NCI-H1092 treated with DMSO at 0.1 percent for 48 hours (cell line): ENCODE results near the gene TCF25.
"Not testable (repeated sequence)": the region's sequence is repeated elsewhere in the genome, so short reads cannot be mapped to it uniquely, and the experiment has no call there.

Experiments
- DNase-seq: peaks from one replicate; lab custom pipeline; 2025; lab: John Stamatoyannopoulos, UW

Gene TCF25

GRCh38 chr16:89873109-89873971 is at the start of gene TCF25:
TSS of gene TCF25 (plus strand) at chr16:89873592. CDS start at chr16:89873668, 76 bp downstream.
- peak; percentile 87 for DNase-seq

DNA sequence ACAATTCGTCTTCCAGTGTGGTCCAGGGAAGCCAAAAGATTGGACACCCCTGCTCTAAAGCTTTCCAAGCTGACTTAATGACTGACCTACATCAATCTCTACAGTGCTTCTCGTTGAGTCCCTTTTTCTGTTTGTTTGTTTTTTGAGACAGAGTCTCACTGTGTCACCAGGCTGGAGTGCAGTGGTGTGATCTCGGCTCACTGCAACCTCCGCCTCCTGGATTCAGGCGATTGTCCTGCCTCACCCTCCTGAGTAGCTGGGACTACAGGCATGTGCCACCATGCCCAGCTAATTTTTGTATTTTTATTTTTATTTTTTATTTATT is 49.6 kb upstream of the TCF25 start:
- DNase-seq = peak; percentile 38

GRCh38 chr16:89826531-89827382 is 46.6 kb upstream of the TCF25 start:
- no peak for DNase-seq

GRCh38 chr16:89827383-89828198 is 45.8 kb upstream of the TCF25 start:
- DNase-seq = peak; percentile 33

DNA sequence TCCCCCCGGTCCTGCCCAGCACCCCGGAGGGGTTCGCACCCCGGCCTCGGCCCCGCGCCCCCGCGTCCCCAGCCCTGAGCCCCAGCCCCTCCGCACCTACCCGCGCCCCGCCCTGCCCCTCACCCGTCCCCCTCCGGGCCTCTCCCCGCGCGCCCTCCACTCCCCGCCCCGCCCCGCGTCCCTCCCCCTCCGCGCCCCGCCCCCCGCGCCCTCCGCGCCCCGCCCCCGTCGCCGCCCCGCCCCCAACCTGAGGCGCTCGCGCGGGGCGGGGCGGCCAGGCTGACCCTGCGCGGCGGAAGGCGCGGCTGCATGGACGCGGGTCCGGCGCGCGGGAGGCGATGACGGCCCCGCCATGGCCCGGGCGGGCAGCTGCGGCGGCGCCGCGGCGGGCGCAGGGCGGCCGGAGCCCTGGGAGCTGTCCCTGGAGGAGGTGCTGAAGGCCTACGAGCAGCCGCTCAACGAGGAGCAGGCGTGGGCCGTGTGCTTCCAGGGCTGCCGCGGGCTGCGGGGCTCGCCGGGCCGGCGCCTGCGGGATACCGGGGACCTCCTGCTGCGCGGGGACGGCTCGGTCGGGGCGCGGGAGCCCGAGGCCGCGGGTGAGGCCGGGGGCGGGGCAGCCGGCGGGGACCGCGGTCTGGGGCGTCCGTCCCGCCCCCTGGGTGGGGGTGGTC is 45.1 kb upstream of the TCF25 start, which contains the start of gene SPIRE2:
SPIRE2 (plus strand) TSS at position 277 of the 671 bp plus-strand sequence; CDS start at position 353, 76 bp downstream.
- DNase-seq = peak; percentile 38

- peak; percentile 25 for DNase-seq
Observed at GRCh38 chr16:89828870-89829629, 44.3 kb upstream of the TCF25 start.

DNA sequence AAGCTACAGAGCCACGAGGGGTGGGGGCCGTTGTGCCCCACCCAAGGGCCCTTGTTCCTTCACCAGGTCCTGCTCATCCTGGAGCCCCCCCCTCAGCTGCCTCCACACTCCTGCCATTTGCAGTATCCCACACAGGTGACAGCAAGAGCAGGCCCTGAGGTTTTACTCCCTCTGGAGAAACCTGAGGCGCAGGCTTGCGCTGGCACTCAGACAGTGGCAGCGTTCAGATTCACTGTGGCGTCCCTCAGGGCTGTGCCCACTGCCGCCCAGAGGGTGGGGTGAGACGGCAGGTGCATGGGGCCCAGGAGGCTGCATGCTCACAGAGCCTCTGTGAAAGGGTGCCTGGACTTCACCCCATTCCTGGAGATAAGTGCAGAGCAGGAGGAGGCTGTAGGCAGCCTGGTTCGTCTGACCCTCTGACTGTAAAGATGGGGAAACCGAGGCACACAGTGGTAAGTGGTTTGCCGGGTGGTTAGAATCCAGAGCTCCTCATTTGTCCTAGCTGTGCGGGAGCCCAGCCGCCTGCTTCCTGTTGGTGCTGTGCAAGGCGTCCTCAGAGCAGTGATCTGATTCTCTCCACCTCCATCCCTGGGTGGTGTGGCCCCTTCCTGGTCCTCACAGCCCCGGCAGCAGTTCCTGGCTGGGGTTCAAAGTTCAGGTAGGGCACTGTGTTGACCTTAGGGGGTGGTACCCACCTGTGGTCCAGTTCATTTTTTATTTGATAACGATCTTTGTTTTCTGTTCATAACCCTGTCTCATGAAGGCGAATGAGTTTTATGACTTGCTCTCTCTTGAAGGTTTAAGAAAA is 43.6 kb upstream of the TCF25 start:
- peak; percentile 9 for DNase-seq

DNA sequence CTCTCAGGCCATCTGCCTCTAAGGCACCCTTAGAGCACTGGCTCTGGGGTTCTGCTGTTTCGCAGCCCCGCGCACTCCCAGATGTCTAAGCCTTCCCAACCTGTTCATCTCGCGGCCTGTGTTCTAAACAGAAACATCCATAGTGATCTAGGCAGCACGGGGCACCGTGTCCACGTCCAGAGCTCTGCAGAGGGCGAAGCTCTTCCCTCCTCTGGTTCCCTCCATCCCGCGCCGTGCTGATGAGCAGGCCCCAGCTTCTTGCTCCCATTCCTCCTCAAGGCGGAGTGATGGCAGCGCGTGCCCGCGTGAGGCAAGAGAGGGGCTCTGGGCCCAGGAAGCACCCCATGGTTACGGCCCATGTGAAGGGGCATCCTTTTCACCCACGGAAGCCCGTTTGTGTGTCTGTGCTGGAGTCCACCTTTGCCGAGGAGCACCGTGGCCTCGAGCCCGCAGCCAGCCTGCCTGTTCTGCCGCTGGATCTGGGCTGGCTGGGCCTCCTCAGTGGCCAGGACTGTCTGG is 41.5 kb upstream of the TCF25 start:
- DNase-seq = no peak

DNA sequence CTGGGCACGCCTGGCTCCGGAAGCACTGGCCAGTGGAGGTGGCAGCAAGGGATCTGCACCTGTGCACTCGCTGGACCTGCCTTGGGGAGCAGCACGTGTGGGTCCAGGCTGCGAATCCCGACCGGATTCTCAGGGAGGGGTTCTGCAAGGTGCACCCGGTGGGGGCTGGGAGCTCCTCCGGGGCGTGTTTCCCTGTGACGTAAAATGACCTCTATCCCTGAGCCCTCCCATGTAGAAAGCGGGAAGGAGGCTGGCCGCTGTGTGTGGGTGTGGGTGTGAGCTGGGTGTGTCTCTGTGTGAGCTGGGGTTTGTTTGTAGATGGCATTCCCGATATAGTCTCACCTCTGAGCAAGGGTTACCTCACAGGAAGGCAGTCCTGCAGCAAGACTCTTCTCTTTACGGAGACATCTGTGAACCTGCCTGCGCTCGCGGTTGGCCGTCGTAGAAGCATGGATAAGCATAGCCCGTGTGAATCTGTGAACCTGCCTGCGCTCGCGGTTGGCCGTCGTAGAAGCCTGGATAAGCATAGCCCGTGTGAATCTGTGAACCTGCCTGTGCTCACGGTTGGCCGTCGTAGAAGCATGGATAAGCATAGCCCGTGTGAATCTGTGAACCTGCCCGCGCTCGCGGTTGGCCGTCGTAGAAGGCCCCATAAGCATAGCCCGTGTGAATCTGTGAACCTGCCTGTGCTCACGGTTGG is 39.6 kb upstream of the TCF25 start:
- not testable (repeated sequence) for DNase-seq

DNA sequence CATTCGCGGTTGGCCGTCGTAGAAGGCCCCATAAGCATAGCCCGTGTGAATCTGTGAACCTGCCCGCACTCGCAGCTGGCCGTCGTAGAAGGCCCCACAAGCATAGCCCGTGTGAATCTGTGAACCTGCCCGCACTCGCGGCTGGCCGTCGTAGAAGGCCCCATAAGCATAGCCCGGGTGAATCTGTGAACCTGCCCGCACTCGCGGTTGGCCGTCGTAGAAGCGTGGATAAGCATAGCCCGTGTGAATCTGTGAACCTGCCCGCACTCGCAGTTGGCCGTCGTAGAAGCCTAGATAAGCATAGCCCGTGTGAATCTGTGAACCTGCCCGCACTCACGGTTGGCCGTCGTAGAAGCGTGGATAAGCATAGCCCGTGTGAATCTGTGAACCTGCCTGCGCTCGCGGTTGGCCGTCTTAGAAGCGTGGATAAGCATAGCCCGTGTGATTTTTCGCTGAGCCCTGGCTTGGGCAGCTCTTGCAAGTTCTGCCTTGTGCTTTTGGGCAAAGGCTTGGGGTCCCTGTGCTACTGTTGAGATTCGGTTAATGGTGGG is 38.5 kb upstream of the TCF25 start:
- DNase-seq = not testable (repeated sequence)

GRCh38 chr16:89836484-89836883 is 36.9 kb upstream of the TCF25 start:
- not testable (repeated sequence) for DNase-seq

DNA sequence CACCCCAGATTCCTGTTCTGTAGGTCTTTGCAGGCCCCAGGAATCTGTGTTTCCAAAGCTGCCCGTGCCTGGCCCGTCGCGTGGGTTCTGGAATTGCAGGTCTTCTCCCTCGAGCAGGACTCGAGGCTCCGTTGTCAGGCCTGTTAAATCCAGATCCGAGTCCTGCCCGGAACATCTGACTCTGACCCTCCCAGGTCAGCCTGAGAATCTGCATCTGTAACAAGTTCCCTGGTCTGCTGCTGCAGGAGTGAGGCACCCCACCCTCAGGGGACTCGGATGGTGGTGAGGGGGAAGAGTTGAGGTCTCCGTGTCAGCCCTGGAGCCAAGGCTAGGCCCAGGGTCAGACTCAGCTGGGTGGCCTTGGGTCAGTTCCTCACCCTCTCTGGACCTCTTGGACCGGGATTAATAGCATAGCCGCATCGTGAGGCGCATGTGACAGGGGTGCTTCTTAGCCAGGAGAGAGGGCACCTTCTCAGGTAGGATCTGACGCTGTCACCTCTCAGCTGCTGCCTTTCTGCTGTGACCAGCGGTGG is 36.3 kb upstream of the TCF25 start:
- no peak for DNase-seq

DNA sequence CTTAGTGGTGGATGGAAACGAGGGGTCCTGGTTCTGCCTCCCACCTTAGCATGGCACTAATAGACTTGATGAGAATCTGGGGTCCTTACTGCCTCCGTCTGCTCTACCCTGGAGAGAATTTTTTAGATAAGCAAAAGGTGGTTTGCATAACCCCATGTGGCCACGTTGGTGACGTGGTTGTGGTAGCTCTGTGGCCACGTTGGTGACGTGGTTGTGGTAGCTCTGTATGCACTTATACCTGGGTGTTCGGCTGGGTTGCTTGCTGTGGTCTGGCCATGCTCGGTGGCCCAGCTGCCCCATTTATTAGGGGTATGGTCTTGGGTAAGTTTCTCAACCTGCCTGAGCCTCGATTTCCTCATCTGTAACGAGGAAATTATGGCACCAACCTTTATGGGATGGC is 32.1 kb upstream of the TCF25 start:
- no peak for DNase-seq

GRCh38 chr16:89842471-89843408 is 30.7 kb upstream of the TCF25 start:
- no peak for DNase-seq

GRCh38 chr16:89843409-89844350 is 29.7 kb upstream of the TCF25 start:
- no peak for DNase-seq

GRCh38 chr16:89844739-89845339 is 28.6 kb upstream of the TCF25 start:
- DNase-seq = no peak
